ENCODE measurements around the gene FOSL2.

FOSL2 gene

DNA sequence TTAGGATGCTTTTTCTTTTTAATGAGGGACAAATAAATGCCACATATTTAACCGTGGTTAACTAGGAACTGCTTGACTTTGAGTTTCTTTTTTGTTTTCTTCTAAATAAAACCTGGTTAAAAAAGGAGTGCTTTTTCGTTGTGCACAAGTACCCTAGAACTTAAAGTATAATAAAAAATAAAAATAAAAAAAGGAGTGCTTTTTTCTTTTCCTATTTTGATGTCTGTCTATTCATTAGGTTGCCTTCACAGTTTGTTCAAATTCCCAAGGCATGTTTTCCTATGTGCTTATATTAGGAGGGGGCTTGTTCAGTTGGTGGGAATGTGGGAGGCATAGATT lies 4.4 kb downstream of the FOSL2 start:
- DNase-seq = no peak

DNA sequence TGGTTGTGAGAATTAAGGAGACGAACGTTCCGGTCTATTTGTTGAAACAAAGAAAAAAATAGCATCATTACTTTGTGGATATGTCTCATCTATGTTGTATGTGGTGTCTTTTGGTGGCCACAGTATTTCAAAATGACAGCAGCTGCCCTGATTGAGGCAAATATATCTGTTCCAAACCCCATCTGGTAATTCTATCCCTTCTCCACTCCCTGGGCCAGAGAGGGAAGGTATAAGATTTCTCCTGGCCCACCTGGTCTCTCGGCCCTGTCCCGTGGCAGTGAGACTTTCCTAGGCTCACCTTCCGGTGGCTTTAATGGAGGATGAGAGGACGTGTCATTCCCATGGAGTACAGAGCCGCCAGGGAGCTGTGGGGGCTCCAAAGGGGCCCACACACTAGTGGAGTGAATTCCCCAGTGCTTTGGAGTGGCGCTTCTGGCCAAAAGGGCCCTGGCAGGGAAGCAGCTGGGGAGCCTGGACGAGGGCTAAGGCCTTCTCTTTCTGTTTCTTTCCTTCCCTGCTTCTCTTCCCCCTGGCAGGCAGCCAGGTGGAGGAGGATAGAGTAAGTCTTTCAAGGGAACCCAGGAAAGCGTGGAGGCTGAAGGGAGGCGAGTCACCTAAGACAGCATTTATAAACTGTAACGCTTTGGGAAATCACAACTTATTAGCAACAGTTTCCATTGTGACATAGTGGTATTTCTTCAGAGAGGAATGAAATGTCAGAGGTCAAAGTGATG lies 5.6 kb downstream of the FOSL2 start:
- peak; percentile 86 for DNase-seq

DNA sequence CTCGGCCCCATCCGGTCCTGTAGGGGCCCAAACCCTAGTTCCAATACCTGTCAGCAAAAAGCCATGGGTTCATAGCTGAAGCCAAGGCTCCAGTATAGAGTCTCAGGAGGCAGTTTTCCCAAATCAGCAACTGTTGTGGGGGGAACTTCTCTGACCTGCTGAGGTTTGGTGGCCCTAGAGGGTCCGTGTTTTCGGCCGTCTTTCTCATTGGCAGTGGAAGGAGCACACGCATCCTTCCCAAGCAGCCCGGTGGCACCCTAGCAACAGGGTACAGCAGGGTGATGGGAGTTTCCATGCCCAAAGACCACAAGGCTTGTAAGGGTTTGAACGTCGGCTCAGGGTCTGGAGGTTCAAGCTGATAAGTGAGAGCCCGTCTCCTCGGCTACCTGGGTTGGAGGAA lies 6.6 kb downstream of the FOSL2 start:
- no peak for DNase-seq

DNA sequence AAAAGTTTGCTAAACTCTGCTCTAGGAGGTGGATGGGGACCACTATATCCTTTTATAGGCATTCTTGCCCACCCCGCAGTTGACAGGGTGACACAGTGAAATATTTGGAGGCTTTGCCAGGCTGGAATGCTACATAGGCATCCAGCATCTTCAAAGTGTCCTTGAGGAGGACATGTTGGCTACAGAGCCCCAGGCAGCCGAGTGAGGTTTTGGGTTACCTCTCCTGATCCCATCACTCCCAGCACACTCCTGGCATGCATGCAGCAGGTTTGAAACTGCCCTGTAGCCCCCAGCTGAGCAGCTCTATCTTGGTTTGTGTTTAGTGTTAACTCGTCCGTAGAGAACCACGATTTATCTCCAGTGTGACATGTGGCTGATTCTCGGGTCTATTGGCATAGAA lies 7.3 kb downstream of the FOSL2 start:
- DNase-seq = no peak

DNA sequence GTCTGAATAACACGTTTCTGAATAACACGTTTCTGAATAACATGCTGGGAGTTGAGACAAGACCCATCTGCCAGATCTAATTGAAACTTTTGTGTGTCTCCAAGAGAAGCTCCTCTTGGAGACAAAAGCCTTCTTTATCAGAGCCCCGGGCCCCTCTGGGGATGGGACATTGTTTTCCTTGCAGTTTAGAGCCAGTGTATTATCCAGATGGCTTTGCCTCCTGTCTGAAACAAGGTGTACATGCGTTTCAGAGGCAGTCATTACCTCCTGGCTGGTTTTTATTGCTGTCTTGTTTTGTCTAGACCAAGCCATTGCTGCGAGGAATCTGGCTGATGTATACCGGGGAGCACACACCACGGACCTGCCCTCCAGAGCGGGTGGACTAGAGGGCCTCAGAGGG lies 7.8 kb downstream of the FOSL2 start:
- no peak for DNase-seq

DNA sequence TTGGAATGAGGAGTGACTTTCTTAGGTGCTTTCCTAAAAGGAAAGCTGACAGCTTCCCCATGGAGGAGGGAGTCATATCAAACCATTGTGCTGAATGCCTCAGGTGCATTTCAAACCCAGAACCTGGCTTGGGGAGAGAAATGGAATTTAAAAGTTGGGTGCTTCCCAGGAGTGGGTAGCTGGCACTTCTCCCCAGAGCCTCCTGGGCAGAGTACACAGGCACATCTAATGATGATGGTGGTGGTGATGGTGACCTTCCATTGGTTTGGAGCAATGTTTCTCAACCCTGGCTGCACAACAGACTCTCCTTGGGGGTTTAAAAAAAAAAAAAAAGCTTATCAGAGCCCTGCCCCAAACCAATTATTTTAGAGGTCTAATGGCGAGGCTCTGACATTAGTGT lies 8.3 kb downstream of the FOSL2 start:
- no peak for DNase-seq

DNA sequence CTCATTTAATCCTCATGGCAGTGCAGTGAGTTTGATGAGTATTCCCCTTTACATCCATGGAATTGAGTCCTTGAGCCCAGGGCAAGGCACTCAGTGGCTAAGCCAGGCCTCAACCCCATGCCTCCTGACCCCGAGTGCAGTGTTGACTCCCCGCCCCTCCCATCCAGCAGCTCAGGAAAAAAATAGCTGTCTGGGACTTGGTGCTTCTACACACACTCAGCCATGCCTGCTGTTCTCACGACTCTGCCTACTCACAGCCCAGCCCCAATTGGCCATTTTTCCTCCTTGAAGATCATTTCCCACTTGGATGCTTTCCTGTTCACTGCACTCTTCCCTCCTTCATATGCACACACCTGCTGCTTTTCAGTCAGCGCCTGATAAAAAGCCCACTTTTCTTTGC lies 8.8 kb downstream of the FOSL2 start:
- DNase-seq = no peak

DNA sequence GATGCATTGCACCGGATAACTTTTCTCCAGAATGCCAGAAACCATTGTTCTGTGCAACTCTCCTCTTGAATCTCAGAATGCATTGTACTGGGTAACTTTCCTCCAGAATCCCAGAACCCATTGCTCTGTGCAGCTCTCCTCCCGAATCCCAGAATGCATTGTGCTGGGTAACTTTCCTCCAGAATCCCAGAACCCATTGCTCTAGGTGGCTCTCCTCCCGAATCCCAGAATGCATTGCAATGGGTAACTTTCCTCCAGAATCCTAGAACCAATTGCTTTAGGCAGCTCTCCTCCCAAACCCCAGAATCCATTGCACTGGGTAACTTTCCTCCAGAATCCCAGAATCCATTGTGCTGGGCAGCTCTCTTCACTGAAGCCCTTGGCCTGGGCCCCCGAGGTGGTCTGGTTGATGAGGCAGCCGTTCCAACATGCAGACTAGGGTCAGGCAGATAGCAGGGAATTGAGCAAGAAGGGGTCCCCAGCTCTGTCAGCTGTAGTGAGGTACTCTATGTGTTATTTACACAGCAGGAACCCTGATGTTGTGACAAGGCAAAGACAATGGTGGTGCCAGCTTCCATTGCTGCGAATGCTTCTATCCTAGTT lies 9.4 kb downstream of the FOSL2 start:
- DNase-seq = no peak

DNA sequence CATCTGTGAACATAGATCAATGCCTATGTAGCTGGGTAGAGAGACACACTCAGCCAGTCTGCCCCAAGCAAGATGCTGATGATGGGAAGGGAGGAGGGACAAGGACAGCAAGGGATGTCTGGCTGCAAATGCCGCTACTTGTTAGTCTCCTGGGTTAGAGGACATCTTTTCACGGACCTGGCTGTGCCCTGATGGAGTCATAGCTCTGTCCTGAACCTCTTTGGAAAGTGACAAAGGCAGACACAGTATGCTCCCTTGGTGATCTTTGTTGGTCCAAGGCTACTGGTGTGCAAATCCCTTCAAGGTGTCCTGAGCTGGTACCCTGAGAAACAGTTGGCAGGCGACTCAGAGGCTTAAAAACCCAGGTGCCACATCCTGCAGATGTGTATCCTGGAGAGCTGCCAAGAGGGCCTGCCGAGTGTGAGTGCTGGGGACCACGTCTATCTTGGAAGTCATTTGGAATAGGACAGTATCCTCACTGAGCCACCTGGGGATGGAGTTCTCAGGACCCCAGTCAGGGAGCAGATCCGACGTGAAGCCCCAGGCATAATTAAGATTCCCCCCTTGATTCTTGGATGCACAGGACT lies 10.8 kb downstream of the FOSL2 start:
- no peak for DNase-seq

DNA sequence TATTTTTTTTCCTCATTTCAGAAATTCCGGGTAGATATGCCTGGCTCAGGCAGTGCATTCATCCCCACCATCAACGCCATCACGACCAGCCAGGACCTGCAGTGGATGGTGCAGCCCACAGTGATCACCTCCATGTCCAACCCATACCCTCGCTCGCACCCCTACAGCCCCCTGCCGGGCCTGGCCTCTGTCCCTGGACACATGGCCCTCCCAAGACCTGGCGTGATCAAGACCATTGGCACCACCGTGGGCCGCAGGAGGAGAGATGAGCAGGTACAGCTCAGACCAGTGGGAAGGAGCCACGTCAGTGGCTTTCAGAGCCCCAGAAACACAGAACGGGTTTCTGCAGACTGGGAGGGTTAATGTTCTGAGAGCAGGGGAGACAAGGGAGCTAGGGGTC lies 11.4 kb downstream of the FOSL2 start:
- no peak for DNase-seq

DNA sequence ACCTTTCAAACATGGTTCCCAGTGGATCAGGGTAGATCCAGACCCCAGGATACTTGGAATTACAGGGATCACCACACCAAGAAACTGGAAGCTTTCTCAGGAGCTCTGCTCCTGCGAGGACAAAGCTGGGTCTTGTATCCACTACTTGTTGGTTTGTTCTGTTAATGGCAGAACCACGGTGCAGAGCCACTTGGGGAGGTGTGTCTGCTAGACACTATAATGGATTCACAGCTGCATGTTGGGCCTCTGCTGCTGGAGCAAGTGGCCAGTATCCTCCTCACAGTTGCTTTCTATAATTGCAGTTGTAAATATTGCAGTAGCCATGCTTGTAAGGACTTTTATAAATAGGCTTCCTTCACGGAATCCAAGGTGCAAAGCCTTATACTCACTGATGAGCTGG lies 12.9 kb downstream of the FOSL2 start:
- no peak for DNase-seq

DNA sequence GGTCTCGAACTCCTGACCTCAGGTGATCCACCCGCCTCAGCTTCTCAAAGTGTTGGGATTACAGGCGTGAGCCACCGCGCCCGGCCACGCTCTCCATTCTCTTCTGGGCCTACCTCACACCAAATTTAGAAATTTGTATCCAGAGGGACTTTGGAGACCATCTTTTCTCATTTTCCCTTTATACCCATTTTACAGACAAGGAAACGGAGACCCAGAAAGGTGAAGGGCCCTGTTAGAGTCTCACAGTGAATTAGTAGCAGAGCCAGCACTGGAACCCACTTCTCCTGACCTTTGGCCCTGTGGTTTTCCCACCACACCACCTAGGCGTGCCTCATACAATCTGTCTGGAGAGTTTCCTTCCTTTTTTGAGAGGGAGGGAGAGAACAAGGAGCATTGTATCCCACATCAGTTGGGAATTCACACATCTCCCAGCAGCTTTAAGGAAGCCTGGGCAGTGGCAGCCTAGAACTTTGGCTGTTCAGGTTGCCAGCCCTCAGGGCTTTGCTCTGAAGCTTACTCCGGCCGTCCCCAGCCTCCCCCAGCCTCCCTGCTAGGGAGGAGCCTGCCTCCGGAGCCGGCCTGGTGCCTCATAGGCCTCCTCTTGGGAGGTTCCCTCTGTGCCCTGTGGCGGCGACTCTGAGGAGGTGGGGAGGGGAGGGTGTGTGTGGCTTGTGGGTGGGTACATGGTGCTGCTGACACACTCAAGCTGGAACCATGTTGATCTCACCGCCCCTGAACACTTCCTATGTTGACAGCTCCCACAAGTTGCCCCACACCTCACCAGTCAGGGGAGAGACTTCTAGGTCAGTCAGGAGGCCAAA lies 13.8 kb downstream of the FOSL2 start:
- peak; percentile 97 for DNase-seq

DNA sequence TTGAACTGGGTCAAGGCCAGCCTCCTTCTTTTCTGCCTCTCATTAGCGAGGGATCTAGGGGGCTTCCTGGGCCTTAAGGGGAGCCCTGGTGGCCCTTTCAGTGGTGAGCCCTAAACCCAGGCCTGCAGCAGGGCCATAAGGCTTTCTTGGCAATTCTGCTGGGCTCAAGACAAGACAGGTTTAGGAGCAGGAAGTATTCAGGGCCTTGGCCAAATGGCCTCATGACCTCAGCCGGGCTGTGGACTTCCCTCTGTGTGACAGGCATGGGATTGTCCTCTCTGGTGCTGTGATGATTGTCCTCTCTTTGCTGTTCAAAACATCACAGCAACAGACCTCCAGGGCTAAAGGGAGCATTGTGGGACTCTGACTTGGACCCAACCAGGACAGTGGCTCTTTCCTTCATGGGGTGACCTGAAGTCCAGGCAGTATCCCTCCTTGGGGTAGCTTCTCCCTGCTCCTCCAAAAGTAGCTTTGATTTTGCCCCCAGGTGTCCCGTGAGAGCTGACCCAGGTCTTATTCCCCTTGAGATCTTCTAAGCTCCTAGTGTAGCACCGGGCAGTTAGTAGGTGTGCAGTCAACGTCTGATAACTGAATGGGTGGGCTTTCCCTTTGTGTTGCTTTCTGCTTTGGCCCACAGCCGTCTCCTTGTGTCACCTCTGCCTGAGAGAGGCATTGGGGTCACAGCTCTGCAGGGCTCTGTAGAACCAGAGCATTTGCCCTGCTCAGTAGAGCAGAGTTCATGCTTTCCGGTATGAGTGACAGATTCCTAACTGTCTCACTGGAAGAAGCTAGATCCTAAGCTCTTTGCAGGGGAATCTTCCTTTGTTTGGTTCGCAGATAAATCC lies 14.7 kb downstream of the FOSL2 start:
- DNase-seq = peak; percentile 73

DNA sequence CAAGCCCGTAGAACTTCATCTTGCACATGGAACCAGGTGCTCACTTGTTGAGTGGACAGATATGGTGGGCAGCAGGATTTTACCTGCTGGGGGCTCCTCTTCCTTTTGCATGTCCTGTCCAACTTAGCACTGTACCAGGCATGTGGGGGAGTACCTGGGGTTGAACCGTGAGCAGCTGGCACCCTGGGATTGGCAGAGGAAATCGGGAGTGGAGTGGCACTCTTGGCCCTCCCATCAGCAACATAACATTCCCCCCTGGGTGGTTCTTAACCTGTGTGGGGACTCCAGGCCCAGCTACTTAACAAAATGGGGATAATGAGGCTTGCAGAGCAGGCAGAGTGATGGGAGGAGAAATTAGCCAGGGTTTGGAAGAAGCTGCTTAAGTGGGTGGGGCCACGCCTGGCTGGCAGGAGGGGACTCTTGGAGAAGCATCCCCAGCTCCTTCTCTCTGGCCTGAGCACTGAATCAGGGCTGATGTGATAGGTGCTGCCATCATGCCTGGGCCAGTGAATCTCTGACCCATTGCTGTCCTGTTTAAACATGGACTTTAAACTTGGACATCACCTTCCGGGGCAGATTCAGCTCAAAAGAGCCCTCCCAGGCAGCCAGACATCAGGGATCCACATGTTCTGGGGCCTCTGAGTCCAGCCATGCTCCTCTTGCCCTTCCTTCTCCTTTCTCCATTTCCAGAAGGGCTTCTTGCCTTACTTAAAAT lies 15.5 kb downstream of the FOSL2 start:
- DNase-seq = no peak

DNA sequence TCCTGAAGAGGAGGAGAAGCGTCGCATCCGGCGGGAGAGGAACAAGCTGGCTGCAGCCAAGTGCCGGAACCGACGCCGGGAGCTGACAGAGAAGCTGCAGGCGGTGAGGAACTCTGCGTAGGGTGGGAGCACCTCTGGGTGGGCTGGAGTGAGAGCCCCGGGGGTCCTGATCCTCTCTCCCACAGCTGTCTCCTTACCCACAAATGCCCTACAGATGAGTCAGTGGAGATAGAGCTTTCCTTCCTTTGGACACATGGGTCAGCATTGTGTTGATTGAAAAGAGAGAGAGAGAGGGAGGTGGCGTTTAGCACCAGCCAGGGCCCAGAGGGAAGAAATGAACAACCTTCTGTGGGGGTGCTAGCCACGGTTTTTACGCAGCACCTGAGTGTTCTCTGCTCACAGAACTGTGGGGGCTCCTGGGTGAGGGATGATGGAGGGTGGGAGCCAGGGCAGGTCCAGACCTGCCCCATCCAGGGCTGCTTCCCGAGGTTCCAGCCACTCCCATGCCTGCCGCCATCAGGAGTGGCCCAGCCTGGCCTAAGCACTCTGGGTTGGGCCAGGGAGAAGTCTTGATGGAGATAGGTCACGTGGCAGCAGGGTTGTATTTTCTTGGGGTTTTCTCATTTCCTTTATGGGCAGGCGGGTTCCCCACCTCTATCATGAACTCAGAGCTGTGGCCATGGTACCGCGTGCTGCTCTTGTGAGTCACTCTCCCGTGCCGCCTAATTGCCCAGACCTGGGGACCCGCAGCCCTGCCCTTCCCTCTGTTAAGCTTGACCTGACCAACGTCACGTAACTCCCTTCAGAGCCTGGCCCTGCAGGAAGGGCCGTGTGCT lies 16.3 kb downstream of the FOSL2 start:
- DNase-seq = peak; percentile 92

DNA sequence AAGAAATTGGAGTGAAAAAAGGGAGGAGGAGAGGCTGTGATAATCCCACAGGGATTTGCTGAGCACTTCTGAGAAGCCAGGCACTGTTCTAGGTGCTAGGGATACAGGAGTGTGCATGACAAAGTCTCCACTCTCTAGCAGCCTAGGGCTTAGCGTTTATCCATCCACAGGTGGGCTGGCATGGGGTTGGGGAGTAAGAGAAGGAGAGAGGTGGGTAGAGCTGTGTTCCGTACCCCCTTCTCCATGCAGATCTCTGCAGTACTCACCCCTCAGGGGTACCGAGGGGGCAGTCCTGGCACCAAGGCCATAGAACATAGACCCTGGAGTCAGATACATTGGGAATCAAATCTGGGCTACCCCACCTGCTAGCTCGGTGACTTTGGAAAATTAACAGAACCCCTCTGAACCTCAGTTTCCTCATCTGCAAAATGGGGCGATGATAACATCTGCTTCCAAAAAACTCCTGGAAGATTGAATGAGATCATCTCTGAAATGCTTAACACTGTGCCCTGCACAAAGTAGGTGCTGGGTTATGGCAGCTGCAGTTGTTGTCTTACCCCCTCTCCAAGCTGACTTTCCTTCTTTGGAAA lies 18.6 kb downstream of the FOSL2 start:
- no peak for DNase-seq

DNA sequence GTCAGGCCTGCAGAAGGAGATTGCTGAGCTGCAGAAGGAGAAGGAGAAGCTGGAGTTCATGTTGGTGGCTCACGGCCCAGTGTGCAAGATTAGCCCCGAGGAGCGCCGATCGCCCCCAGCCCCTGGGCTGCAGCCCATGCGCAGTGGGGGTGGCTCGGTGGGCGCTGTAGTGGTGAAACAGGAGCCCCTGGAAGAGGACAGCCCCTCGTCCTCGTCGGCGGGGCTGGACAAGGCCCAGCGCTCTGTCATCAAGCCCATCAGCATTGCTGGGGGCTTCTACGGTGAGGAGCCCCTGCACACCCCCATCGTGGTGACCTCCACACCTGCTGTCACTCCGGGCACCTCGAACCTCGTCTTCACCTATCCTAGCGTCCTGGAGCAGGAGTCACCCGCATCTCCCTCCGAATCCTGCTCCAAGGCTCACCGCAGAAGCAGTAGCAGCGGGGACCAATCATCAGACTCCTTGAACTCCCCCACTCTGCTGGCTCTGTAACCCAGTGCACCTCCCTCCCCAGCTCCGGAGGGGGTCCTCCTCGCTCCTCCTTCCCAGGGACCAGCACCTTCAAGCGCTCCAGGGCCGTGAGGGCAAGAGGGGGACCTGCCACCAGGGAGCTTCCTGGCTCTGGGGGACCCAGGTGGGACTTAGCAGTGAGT lies 19.4 kb downstream of the FOSL2 start:
- no peak for DNase-seq

DNA sequence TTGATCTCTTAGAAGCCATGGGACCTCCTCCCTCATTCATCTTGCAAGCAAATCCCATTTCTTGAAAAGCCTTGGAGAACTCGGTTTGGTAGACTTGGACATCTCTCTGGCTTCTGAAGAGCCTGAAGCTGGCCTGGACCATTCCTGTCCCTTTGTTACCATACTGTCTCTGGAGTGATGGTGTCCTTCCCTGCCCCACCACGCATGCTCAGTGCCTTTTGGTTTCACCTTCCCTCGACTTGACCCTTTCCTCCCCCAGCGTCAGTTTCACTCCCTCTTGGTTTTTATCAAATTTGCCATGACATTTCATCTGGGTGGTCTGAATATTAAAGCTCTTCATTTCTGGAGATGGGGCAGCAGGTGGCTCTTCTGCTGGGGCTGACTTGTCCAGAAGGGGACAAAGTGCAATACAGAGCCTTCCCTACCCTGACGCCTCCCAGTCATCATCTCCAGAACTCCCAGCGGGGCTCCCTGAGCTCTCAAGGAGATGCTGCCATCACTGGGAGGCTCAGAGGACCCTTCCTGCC lies 20.0 kb downstream of the FOSL2 start:
- DNase-seq = no peak

DNA sequence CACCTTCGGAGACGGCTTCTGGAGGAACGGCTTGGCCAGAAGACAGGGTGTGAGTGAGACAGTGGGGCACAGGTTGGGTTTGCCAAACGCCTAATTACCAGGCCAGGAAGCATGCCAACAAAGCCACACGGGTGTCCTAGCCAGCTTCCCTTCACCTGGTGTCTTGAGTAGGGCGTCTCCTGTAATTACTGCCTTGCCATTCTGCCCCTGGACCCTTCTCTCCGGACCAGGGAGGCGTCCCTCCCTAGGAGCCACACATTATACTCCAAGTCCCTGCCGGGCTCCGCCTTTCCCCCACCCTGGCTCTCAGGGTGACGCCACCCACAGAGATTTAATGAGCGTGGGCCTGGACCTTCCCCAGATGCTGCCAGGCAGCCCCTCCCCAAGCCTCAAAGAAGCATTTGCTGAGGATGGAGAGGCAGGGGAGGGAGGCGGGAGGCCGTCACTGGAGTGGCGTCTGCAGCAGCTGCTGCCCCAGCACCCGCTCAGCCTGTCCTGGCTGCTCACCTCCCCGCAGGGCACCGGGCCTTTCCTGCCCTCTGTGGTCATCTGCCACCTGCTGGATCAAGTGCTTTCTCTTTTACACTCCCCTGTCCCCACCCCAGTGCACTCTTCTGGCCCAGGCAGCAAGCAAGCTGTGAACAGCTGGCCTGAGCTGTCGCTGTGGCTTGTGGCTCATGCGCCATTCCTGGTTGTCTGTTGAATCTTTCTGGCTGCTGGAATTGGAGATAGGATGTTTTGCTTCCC lies 20.7 kb downstream of the FOSL2 start:
- no peak for DNase-seq

All from inflammatory macrophage treated with lipopolysaccharide for 4 hours (primary cell).